Keratinocyte (primary cell): ENCODE results near the gene KBTBD2. TPM values are rescaled to one million over a fixed set of nuclear protein-coding genes. Genes with fewer than 3 reads are reported as not detected.
"Not testable (repeated sequence)": the region's sequence is repeated elsewhere in the genome, so short reads cannot be mapped to it uniquely, and the experiment has no call there.

ENCODE experiments used
- DNase-seq: peaks from one replicate; pipeline ENCODE4 v3.0.0-alpha.2; 2011; ENCODE audit warnings: low read depth, missing footprints, low spot score
- FAIRE-seq: peaks from 2 replicates; lab custom pipeline; 2011; peaks lifted over from hg19 to GRCh38; lab: Jason Lieb, UNC
- H2AFZ ChIP-seq: 2 replicates; pipeline ENCODE4 v1.6.0; 2012; ENCODE audit warnings: low read length, control low read depth, inconsistent platforms; ENCODE audit not compliant: control insufficient read depth
- H3K27ac ChIP-seq: 2 replicates; pipeline ENCODE4 v1.5.1; 2011; ENCODE audit warnings: low read length; ENCODE audit not compliant: control insufficient read depth, insufficient read depth
- H3K27me3 ChIP-seq: 3 replicates; pipeline ENCODE4 v1.6.0; 2011; ENCODE audit warnings: low read length; ENCODE audit not compliant: control insufficient read depth, insufficient read depth; ENCODE audit errors: extremely low read depth
- H3K36me3 ChIP-seq, 2 experiments: 2 replicates in 1 of 2; 3 replicates in 1 of 2; pipeline ENCODE4 v1.5.1; 2011; ENCODE audit warnings: low read length in 2 of 2, mild to moderate bottlenecking in 1 of 2; ENCODE audit not compliant: control insufficient read depth in 2 of 2, insufficient read depth in 2 of 2; ENCODE audit errors: extremely low read depth in 1 of 2
- H3K4me1 ChIP-seq: 3 replicates; pipeline ENCODE4 v1.5.1; 2011; ENCODE audit warnings: low read length; ENCODE audit not compliant: control insufficient read depth, insufficient read depth; ENCODE audit errors: extremely low read depth
- H3K4me2 ChIP-seq: 3 replicates; pipeline ENCODE4 v1.6.0; 2011; ENCODE audit warnings: low read depth, low read length; ENCODE audit not compliant: control insufficient read depth, insufficient read depth; ENCODE audit errors: extremely low read depth
- H3K4me3 ChIP-seq, 3 experiments: fragments of 200-600 bp in 1 of 3; sonication (generic) in 1 of 3; 2 replicates in 2 of 3; 3 replicates in 1 of 3; pipeline ENCODE4 v1.5.1; 2011 to 2016; ENCODE audit warnings: low read length in 3 of 3, mild to moderate bottlenecking in 3 of 3, control low read depth in 2 of 3, inconsistent platforms in 1 of 3, low read depth in 1 of 3, mixed read lengths in 1 of 3, mixed run types in 1 of 3, moderate library complexity in 1 of 3; ENCODE audit not compliant: control insufficient read depth in 2 of 3, insufficient read depth in 2 of 3; ENCODE audit errors: extremely low read depth in 1 of 3
- H3K79me2 ChIP-seq: 2 replicates; pipeline ENCODE4 v1.6.0; 2012; ENCODE audit warnings: low read length; ENCODE audit not compliant: control insufficient read depth, insufficient read depth
- H3K9ac ChIP-seq: 3 replicates; pipeline ENCODE4 v1.6.0; 2011; ENCODE audit warnings: low read length; ENCODE audit not compliant: control insufficient read depth, insufficient read depth; ENCODE audit errors: extremely low read depth
- H3K9me1 ChIP-seq: 3 replicates; pipeline ENCODE4 v1.6.0; 2011; ENCODE audit warnings: low read length; ENCODE audit not compliant: control insufficient read depth, insufficient read depth; ENCODE audit errors: extremely low read depth
- H3K9me3 ChIP-seq: 2 replicates; pipeline ENCODE4 v1.5.1; 2012; ENCODE audit warnings: low read depth, low read length; ENCODE audit not compliant: control insufficient read depth
- H4K20me1 ChIP-seq: 3 replicates; pipeline ENCODE4 v1.6.0; 2011; ENCODE audit warnings: low read length; ENCODE audit not compliant: control insufficient read depth, insufficient read depth; ENCODE audit errors: extremely low read depth
- dilution Hi-C: fragments of 300-500 bp; cut with MboI; formaldehyde crosslinking; loops from one replicate; pipeline ENCODE4 v1.7.0; 2020; ENCODE audit warnings: low sequenced_read_pairs; ENCODE audit not compliant: extremely low pct_ligation_motif_present
- polyA plus RNA-seq, 5 experiments: library from polyadenylated mRNA; depleted of rRNA in 3 of 5; stranded (reverse) in 3 of 5; stranded (forward) in 1 of 5; unstranded in 1 of 5; fragments of >200 nt; gene quantifications; 1 replicate in 1 of 5; 2 replicates in 3 of 5; 3 replicates in 1 of 5; pipeline versions ENCODE4 v1.2.1 to v1.2.3, GENCODE V29; 2011 to 2012; ENCODE audit warnings: missing spikeins in 2 of 5, low read depth in 1 of 5, low replicate concordance in 1 of 5

The KBTBD2 gene
- polyA plus RNA-seq, 1 donor (not counting 4 experiments of a cell fraction or from before 2014, with no cell fraction given), result 28.2 TPM

DNA sequence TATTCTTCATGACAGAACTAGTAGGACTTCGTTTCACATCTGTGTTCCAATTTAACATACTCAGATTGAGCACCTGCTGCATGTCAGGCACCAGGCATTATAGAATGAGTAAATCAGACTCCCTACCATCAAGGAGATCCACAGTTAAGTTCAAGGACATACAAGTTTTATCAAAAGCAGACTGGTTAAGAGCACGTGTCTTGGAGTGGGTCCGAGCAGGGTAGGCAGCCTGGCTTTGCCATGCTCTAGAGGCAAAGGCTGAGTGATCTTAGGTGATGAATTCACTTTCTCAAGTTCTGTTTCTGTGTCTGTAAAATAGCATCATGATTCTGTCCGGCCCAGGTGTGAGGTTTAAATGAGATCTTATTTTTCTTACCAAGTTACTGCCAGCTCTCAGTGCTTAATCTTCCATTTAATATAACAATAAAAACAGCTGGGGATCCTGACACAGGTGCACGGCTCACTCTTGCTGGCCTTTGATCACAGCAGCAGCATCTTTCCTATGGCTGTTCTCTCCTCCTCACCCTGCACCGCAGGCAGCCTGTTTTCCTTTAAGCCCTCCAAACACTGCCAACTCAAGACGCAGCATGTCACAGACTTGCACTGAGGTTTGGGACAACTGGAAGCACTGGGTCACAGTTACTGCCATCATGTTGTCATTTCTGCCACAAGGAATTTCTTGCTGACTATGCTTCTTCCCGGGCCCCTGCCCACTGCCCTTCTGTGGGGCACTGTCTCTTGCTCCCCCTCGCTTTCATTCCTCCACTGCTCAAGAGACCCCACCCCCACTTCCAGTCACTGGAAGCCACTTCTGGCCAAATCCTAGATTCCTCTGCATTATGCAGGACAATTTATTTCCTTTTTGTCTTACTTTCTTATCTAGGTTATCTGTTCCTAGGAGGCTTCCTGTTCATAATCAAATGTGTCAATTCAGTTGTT is 35.5 kb downstream of the KBTBD2 start:
- H3K9me1 ChIP-seq, dilution Hi-C loops, H3K4me3 ChIP-seq, H3K27ac ChIP-seq, H3K36me3 ChIP-seq, H3K4me1 ChIP-seq, H3K9ac ChIP-seq, H2AFZ ChIP-seq, H3K79me2 ChIP-seq, H3K27me3 ChIP-seq, H4K20me1 ChIP-seq, H3K9me3 ChIP-seq, DNase-seq, H3K4me2 ChIP-seq: not testable (repeated sequence)
- peak; percentile 29 for FAIRE-seq

DNA sequence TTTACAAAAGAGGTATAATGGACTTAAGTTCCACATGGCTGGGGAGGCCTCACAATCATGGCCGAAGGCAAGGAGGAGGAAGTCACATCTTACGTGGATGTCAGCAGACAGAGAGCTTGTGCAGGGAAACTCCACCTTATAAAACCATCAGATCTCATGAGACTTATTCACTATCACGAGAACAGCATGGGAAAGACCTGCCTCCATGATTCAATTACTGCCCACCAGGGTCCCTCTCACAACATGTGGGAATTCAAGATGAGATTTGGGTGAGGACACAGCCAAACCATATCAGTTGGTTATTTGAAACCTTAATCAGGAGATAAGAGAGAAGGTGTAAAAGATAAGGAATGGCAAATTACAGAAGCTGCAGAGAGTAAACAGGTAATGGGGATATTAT is 40.9 kb downstream of the KBTBD2 start:
- H3K9ac ChIP-seq, H3K4me1 ChIP-seq, H3K27ac ChIP-seq, H3K9me3 ChIP-seq, H3K27me3 ChIP-seq, H3K4me2 ChIP-seq, H3K9me1 ChIP-seq, H3K36me3 ChIP-seq, dilution Hi-C loops, H2AFZ ChIP-seq, FAIRE-seq, H3K4me3 ChIP-seq, H4K20me1 ChIP-seq, H3K79me2 ChIP-seq, DNase-seq: not testable (repeated sequence)

DNA sequence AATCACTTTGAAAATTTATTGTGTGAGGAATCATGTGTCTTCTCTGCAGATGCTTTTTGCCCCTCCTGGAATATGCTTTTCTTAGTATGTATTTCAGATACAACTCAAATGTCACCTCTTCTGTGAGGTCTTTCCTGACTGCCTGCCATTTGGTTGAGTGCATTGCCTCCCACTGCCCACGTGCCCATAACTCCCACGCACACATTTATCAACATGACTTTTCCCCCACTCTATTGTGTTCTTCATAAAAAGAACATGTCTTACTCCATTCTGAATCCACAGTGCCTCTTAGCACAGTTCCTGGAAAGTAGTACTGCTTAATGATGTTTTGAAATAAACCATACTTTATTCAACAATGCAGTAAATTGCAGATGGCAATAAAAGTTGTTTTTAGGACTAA is 42.9 kb downstream of the KBTBD2 start:
- H4K20me1 ChIP-seq, H3K27me3 ChIP-seq, H3K4me1 ChIP-seq, H3K9ac ChIP-seq, DNase-seq, dilution Hi-C loops, H2AFZ ChIP-seq, H3K4me3 ChIP-seq, H3K27ac ChIP-seq, H3K9me1 ChIP-seq, H3K4me2 ChIP-seq, FAIRE-seq, H3K9me3 ChIP-seq, H3K79me2 ChIP-seq, H3K36me3 ChIP-seq: not testable (repeated sequence)
